Measurements from ENCODE around the gene EPG5.
"Not testable (repeated sequence)": the region's sequence is repeated elsewhere in the genome, so short reads cannot be mapped to it uniquely, and the experiment has no call there.

The EPG5 gene

DNA sequence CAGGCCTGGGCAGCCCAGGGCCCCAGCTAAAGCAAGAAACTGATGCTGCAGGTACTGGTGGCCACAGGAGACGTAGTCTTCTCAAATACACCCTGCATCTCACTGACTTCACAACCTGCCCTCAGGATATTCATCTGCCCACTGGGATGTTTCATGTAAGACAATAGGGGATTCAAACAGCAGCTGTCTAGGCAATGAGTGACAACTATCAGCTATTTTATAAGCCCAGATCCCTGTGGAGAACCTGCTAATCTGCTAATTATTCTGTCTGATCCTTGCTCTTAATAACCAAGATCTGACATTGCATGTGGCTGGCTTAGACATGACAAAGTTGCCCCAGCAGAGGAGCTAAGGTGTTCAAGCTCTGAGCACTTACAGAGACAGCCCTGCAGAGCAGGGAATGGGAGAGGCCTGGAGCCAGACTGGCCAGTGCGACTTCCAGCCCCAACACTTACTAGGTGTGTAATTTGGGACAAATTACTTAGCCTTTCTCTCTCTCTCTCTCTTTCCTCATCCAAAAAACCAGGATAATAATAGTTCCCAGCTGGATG, 113.0 kb downstream of the EPG5 start:
- H3K27ac Mint-ChIP-seq: no peak overlapping the region
- no peaks in the 10 kb centered on the region for H3K9me3 Mint-ChIP-seq

DNA sequence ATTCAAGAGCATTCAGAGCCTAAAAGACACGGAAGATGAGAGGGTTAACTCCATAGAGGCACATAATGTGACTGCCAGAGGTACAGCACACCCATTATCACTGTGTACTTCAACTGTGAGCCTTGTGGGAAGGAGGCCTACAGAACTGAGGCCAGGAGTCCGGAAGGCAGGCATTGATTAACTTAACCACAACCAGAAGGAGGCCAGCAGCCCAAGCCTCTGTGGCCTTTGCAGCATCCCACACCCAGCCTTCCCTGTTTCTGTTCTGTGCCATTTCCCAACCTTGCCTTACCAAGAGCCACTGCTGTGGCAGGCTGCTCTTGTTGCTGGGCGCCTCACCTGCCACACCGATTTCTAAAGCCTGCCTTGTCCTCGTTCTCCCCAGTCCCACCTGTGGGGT, 114.5 kb downstream of the EPG5 start:
- Mint-ChIP-seq H3K27me3 (ENCODE audit: low read depth) (no peaks in the 10 kb centered on the region), H3K4me3 (no peak overlapping the region), H3K4me1 (ENCODE audit: low read depth) (peaks cover 2% of the 10 kb centered on the region), H3K36me3 (ENCODE audit: low read depth) (peaks cover 44% of the 10 kb centered on the region), H3K9me3 (no peaks in the 10 kb centered on the region), H3K27ac (no peak overlapping the region)

More for the DNA sequence above, 113.0 kb downstream of the EPG5 start:
- no peaks in the 10 kb centered on the region for H3K27me3 Mint-ChIP-seq (ENCODE audit: low read depth)
- peaks cover 48% of the 10 kb centered on the region for H3K36me3 Mint-ChIP-seq (ENCODE audit: low read depth)
- peaks cover 2% of the 10 kb centered on the region for H3K4me1 Mint-ChIP-seq (ENCODE audit: low read depth)
- no peak overlapping the region for H3K4me3 Mint-ChIP-seq

- no peaks in the 10 kb centered on the region for H3K27me3 Mint-ChIP-seq (ENCODE audit: low read depth)
- no peak overlapping the region for H3K27ac Mint-ChIP-seq
- H3K4me1 Mint-ChIP-seq (ENCODE audit: low read depth): peaks cover 2% of the 10 kb centered on the region
- H3K4me3 Mint-ChIP-seq: no peak overlapping the region
- H3K9me3 Mint-ChIP-seq: no peaks in the 10 kb centered on the region
- peaks cover 40% of the 10 kb centered on the region for H3K36me3 Mint-ChIP-seq (ENCODE audit: low read depth)
Measured at GRCh38 chr18:45851161-45851925, 115.8 kb downstream of the EPG5 start.

- Mint-ChIP-seq H3K9me3 (no peaks in the 10 kb centered on the region), H3K36me3 (ENCODE audit: low read depth) (peaks cover 28% of the 10 kb centered on the region), H3K27me3 (ENCODE audit: low read depth) (no peaks in the 10 kb centered on the region), H3K4me1 (ENCODE audit: low read depth) (peaks cover 2% of the 10 kb centered on the region), H3K4me3 (no peak overlapping the region), H3K27ac (no peak overlapping the region)
Measured at GRCh38 chr18:45850021-45850420, 117.1 kb downstream of the EPG5 start.

DNA sequence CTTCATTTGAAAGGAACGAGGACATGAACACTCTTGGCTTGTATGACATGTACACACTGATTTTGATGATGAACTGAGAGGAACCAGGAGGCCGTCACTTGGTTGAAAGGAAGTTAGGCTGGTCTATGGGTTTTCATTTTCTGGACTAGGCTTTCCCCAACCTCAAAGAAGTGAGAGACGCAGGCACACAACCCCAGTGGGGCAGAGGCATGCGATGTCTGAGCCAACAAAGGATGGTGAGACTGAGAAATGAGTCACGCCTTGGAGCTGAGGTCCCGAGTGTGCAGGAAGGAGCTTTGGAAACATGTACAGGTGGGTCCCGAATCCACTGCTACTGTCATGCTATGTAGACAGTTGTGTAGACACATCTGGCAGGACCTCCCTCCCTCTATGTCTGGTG, 117.6 kb downstream of the EPG5 start:
- peaks cover 27% of the 10 kb centered on the region for H3K36me3 Mint-ChIP-seq (ENCODE audit: low read depth)
- H3K27ac Mint-ChIP-seq: no peak overlapping the region
- H3K27me3 Mint-ChIP-seq (ENCODE audit: low read depth): no peaks in the 10 kb centered on the region
- H3K4me1 Mint-ChIP-seq (ENCODE audit: low read depth): peaks cover 2% of the 10 kb centered on the region
- H3K4me3 Mint-ChIP-seq: no peak overlapping the region
- no peaks in the 10 kb centered on the region for H3K9me3 Mint-ChIP-seq

DNA sequence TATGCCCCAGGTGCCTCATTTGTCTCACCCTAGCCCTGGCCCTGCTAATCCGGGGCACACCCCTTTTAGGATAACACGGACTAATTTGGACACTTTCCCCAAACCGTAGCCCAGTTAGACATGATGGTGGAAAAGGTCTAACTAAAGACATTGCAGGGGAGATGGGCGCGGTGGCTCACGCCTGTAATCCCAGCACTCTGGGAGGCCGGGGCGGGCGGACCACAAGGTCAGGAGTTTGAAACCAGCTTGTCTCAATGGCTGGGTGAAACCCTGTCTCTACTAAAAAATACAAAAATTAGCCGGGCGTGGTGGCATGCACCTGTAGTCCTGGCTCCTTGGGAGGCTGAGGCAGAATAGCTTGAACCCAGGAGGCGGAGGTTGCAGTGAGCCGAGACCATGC, 118.5 kb downstream of the EPG5 start:
- not testable (repeated sequence) for H3K27ac Mint-ChIP-seq; H3K4me1 Mint-ChIP-seq (ENCODE audit: low read depth); H3K27me3 Mint-ChIP-seq (ENCODE audit: low read depth); H3K4me3 Mint-ChIP-seq; H3K9me3 Mint-ChIP-seq
- peaks cover 26% of the 10 kb centered on the region for H3K36me3 Mint-ChIP-seq (ENCODE audit: low read depth)

- no peaks in the 10 kb centered on the region for H3K9me3 Mint-ChIP-seq
- H3K27me3 Mint-ChIP-seq (ENCODE audit: low read depth): no peaks in the 10 kb centered on the region
- no peak overlapping the region for H3K27ac Mint-ChIP-seq
- H3K4me1 Mint-ChIP-seq (ENCODE audit: low read depth): peaks cover 2% of the 10 kb centered on the region
- H3K4me3 Mint-ChIP-seq: no peak overlapping the region
- H3K36me3 Mint-ChIP-seq (ENCODE audit: low read depth): peaks cover 15% of the 10 kb centered on the region
Measured at GRCh38 chr18:45847119-45847518, 120.0 kb downstream of the EPG5 start.

- H3K4me1 Mint-ChIP-seq (ENCODE audit: low read depth): peaks cover 2% of the 10 kb centered on the region
- H3K27me3 Mint-ChIP-seq (ENCODE audit: low read depth): peaks cover 9% of the 10 kb centered on the region
- peaks cover 11% of the 10 kb centered on the region for H3K36me3 Mint-ChIP-seq (ENCODE audit: low read depth)
- no peaks in the 10 kb centered on the region for H3K9me3 Mint-ChIP-seq
- no peak overlapping the region for H3K27ac Mint-ChIP-seq
- no peak overlapping the region for H3K4me3 Mint-ChIP-seq
Measured at GRCh38 chr18:45845410-45845809, 121.7 kb downstream of the EPG5 start.

- Mint-ChIP-seq H3K4me1 (ENCODE audit: low read depth) (peaks cover 2% of the 10 kb centered on the region), H3K36me3 (ENCODE audit: low read depth) (peaks cover 9% of the 10 kb centered on the region), H3K27ac (no peak overlapping the region), H3K27me3 (ENCODE audit: low read depth) (peaks cover 13% of the 10 kb centered on the region), H3K9me3 (no peaks in the 10 kb centered on the region), H3K4me3 (no peak overlapping the region)
Measured at GRCh38 chr18:45844938-45845337, 122.2 kb downstream of the EPG5 start.

- H3K27ac Mint-ChIP-seq: no peak overlapping the region
Measured at GRCh38 chr18:45843019-45843418, 124.1 kb downstream of the EPG5 start.

GRCh38 chr18:45841765-45842442, 125.2 kb downstream of the EPG5 start:
- H3K27ac Mint-ChIP-seq: no peak overlapping the region
- peaks cover 14% of the 10 kb centered on the region for H3K4me1 Mint-ChIP-seq (ENCODE audit: low read depth)
- peaks cover 34% of the 10 kb centered on the region for H3K27me3 Mint-ChIP-seq (ENCODE audit: low read depth)
- no peaks in the 10 kb centered on the region for H3K36me3 Mint-ChIP-seq (ENCODE audit: low read depth)
- no peak overlapping the region for H3K4me3 Mint-ChIP-seq
- H3K9me3 Mint-ChIP-seq: no peaks in the 10 kb centered on the region

More at GRCh38 chr18:45843019-45843418, 124.1 kb downstream of the EPG5 start:
- peaks cover 30% of the 10 kb centered on the region for H3K27me3 Mint-ChIP-seq (ENCODE audit: low read depth)
- H3K36me3 Mint-ChIP-seq (ENCODE audit: low read depth): peaks cover under 1% of the 10 kb centered on the region
- no peak overlapping the region for H3K4me3 Mint-ChIP-seq
- peaks cover 12% of the 10 kb centered on the region for H3K4me1 Mint-ChIP-seq (ENCODE audit: low read depth)
- no peaks in the 10 kb centered on the region for H3K9me3 Mint-ChIP-seq

GRCh38 chr18:45841060-45841764, 125.9 kb downstream of the EPG5 start:
- Mint-ChIP-seq H3K4me3 (no peak overlapping the region), H3K9me3 (no peaks in the 10 kb centered on the region), H3K4me1 (ENCODE audit: low read depth) (peaks cover 16% of the 10 kb centered on the region)

DNA sequence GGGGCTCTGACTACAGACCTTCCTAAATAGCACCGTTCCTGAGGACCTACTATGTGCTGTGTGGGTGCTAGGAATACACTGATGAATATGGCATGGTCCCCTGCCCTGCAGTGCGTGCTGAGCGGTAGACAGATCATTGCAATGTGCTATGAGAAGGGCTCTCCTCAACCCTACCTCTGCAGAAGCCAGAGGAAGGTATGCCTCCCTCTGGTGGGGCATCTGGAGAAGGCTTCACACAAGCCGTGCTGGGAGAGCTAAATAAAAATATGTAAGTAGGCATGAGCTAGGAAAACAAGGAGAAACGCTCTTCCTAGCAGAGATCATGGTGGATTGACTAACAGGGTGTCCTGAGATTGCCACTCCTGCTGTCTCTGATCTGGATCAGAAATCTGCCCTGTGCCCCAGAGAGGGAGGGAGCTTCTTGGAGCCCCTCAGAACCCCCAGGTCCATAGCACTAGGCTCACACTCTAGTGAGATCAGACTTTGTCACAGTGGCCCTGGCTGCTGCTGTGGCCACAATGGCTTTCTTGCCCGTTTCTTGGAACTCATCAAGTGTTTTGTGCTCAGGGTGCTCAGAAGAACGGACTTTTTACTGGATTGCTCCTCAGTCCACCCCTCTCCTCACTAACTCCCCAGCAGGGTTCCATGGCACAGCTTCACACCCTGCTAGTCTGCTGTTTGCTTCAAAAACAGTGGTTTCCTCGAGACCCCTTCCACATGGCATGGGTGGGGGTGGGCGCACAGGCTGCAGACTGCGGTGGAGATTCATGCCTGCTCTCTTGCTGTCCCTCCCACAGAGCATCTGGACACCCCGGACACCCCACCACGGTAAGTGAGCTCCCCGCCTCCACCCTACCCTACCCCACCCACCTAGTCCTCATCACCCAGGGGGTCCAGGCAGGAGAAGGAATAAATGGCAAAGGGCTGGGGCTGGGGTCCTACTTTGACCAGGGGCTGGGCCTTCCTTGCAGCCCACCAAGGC, 127.4 kb downstream of the EPG5 start:
- H3K9me3 Mint-ChIP-seq: no peaks in the 10 kb centered on the region
- no peak overlapping the region for H3K27ac Mint-ChIP-seq
- H3K36me3 Mint-ChIP-seq (ENCODE audit: low read depth): no peaks in the 10 kb centered on the region
- no peak overlapping the region for H3K4me3 Mint-ChIP-seq
- H3K27me3 Mint-ChIP-seq (ENCODE audit: low read depth): peaks cover 56% of the 10 kb centered on the region
- peaks cover 16% of the 10 kb centered on the region for H3K4me1 Mint-ChIP-seq (ENCODE audit: low read depth)

More at GRCh38 chr18:45841060-45841764, 125.9 kb downstream of the EPG5 start:
- Mint-ChIP-seq H3K27ac (no peak overlapping the region), H3K27me3 (ENCODE audit: low read depth) (peaks cover 41% of the 10 kb centered on the region), H3K36me3 (ENCODE audit: low read depth) (no peaks in the 10 kb centered on the region)

Data from T-helper 1 cell treated with Interleukin-12 subunit alpha and Interleukin-12 subunit beta and Interleukin-4 antibody, amounts not matched to agents 30 μg/mL and 1 μg/mL, for 36 hours (primary cell).